ENCODE data around the gene CPS1.

CPS1 gene

GRCh38 chr2:210671065-210671464, 114.7 kb downstream of the CPS1 start:
- Histone ChIP-seq H3K9ac (ENCODE audit: low read length) (no peak overlapping the region), H3K27ac (ENCODE audit: low read depth, low read length) (no peak overlapping the region)
- no CpG with 5 or more reads among the region's 3 CpGs for WGBS (ENCODE audit: extremely low coverage, insufficient coverage, low lambda C conversion rate)

GRCh38 chr2:210673117-210673516, 116.7 kb downstream of the CPS1 start:
- H3K4me3 ChIP-seq (ENCODE audit: low read length): no peak overlapping the region
- H2AK5ac ChIP-seq (ENCODE audit: low read length): no peak overlapping the region
- H3K4me1 ChIP-seq (ENCODE audit: control insufficient read depth, low read depth, low read length): no peaks in the 10 kb centered on the region
- no peak overlapping the region for H3K4me2 ChIP-seq (ENCODE audit: low read length)
- H3K27me3 ChIP-seq (ENCODE audit: insufficient read depth, low read length, poor library complexity): no peaks in the 10 kb centered on the region
- H2BK5ac ChIP-seq (ENCODE audit: low read length): no peak overlapping the region
- no peak overlapping the region for H4K8ac ChIP-seq (ENCODE audit: low read depth, low read length)
- no CpG with 5 or more reads among the region's 1 CpG for WGBS (ENCODE audit: extremely low coverage, insufficient coverage, low lambda C conversion rate)
- H3K23ac ChIP-seq (ENCODE audit: low read length): no peak overlapping the region
- no peak overlapping the region for H3K9ac ChIP-seq (ENCODE audit: low read length)
- DNase-seq: no peak
- no peaks in the 10 kb centered on the region for H3K36me3 ChIP-seq (ENCODE audit: control insufficient read depth, insufficient read depth, low read length)
- H2BK15ac ChIP-seq (replicated peaks; ENCODE audit: low read depth): no peak overlapping the region
- H4K5ac ChIP-seq (ENCODE audit: low read length): no peak overlapping the region
- H3K27ac ChIP-seq (ENCODE audit: low read depth, low read length): no peak overlapping the region
- no peak overlapping the region for H2BK120ac ChIP-seq (ENCODE audit: low read depth, low read length)
- H3K18ac ChIP-seq (ENCODE audit: low read length): no peak overlapping the region
- no peak overlapping the region for H3K56ac ChIP-seq (ENCODE audit: low read length)
- no peaks in the 10 kb centered on the region for H3K79me2 ChIP-seq (ENCODE audit: control insufficient read depth, insufficient read depth, low read length)
- no peak overlapping the region for H3K4ac ChIP-seq (ENCODE audit: low read depth, low read length)
- H3K79me1 ChIP-seq (ENCODE audit: low read length): no peaks in the 10 kb centered on the region

More at GRCh38 chr2:210671065-210671464, 114.7 kb downstream of the CPS1 start:
- Histone ChIP-seq H2AK5ac (ENCODE audit: low read length) (no peak overlapping the region), H4K5ac (ENCODE audit: low read length) (no peak overlapping the region), H3K79me1 (ENCODE audit: low read length) (no peaks in the 10 kb centered on the region), H3K4me1 (ENCODE audit: control insufficient read depth, low read depth, low read length) (no peaks in the 10 kb centered on the region), H3K79me2 (ENCODE audit: control insufficient read depth, insufficient read depth, low read length) (no peaks in the 10 kb centered on the region), H3K18ac (ENCODE audit: low read length) (no peak overlapping the region), H3K23ac (ENCODE audit: low read length) (no peak overlapping the region), H3K4me3 (ENCODE audit: low read length) (no peak overlapping the region), H4K8ac (ENCODE audit: low read depth, low read length) (no peak overlapping the region), H3K56ac (ENCODE audit: low read length) (no peak overlapping the region), H2BK15ac (replicated peaks; ENCODE audit: low read depth) (no peak overlapping the region), H3K27me3 (ENCODE audit: insufficient read depth, low read length, poor library complexity) (no peaks in the 10 kb centered on the region), H2BK120ac (ENCODE audit: low read depth, low read length) (no peak overlapping the region), H3K4ac (ENCODE audit: low read depth, low read length) (no peak overlapping the region), H2BK5ac (ENCODE audit: low read length) (no peak overlapping the region), H3K4me2 (ENCODE audit: low read length) (no peak overlapping the region), H3K36me3 (ENCODE audit: control insufficient read depth, insufficient read depth, low read length) (no peaks in the 10 kb centered on the region)
- no peak for DNase-seq

GRCh38 chr2:210676067-210676466, 119.7 kb downstream of the CPS1 start:
- Histone ChIP-seq H3K4ac (ENCODE audit: low read depth, low read length) (no peak overlapping the region), H2BK5ac (ENCODE audit: low read length) (no peak overlapping the region), H3K4me2 (ENCODE audit: low read length) (no peak overlapping the region), H2AK5ac (ENCODE audit: low read length) (no peak overlapping the region), H4K5ac (ENCODE audit: low read length) (no peak overlapping the region), H3K56ac (ENCODE audit: low read length) (no peak overlapping the region), H3K4me1 (ENCODE audit: control insufficient read depth, low read depth, low read length) (no peaks in the 10 kb centered on the region), H3K9ac (ENCODE audit: low read length) (no peak overlapping the region), H3K79me2 (ENCODE audit: control insufficient read depth, insufficient read depth, low read length) (no peaks in the 10 kb centered on the region), H2BK15ac (replicated peaks; ENCODE audit: low read depth) (no peak overlapping the region), H3K79me1 (ENCODE audit: low read length) (no peaks in the 10 kb centered on the region), H3K18ac (ENCODE audit: low read length) (no peak overlapping the region), H3K27ac (ENCODE audit: low read depth, low read length) (no peak overlapping the region), H4K8ac (ENCODE audit: low read depth, low read length) (no peak overlapping the region), H3K27me3 (ENCODE audit: insufficient read depth, low read length, poor library complexity) (no peaks in the 10 kb centered on the region), H3K4me3 (ENCODE audit: low read length) (no peak overlapping the region), H2BK120ac (ENCODE audit: low read depth, low read length) (no peak overlapping the region), H3K36me3 (ENCODE audit: control insufficient read depth, insufficient read depth, low read length) (no peaks in the 10 kb centered on the region), H3K23ac (ENCODE audit: low read length) (no peak overlapping the region)
- WGBS (ENCODE audit: extremely low coverage, insufficient coverage, low lambda C conversion rate): no CpG with 5 or more reads among the region's 3 CpGs
- no peak for DNase-seq

- H3K4me2 ChIP-seq (ENCODE audit: low read length): no peak overlapping the region
- H4K5ac ChIP-seq (ENCODE audit: low read length): no peak overlapping the region
- no peak overlapping the region for H3K9ac ChIP-seq (ENCODE audit: low read length)
- no peaks in the 10 kb centered on the region for H3K4me1 ChIP-seq (ENCODE audit: control insufficient read depth, low read depth, low read length)
- no peak overlapping the region for H3K4me3 ChIP-seq (ENCODE audit: low read length)
- H3K27me3 ChIP-seq (ENCODE audit: insufficient read depth, low read length, poor library complexity): no peaks in the 10 kb centered on the region
- no peaks in the 10 kb centered on the region for H3K36me3 ChIP-seq (ENCODE audit: control insufficient read depth, insufficient read depth, low read length)
- no peak overlapping the region for H2AK5ac ChIP-seq (ENCODE audit: low read length)
- no peak overlapping the region for H3K56ac ChIP-seq (ENCODE audit: low read length)
- H2BK5ac ChIP-seq (ENCODE audit: low read length): no peak overlapping the region
- H3K79me2 ChIP-seq (ENCODE audit: control insufficient read depth, insufficient read depth, low read length): no peaks in the 10 kb centered on the region
- no peak overlapping the region for H3K4ac ChIP-seq (ENCODE audit: low read depth, low read length)
- no peak overlapping the region for H3K23ac ChIP-seq (ENCODE audit: low read length)
- no peak overlapping the region for H4K8ac ChIP-seq (ENCODE audit: low read depth, low read length)
- H3K18ac ChIP-seq (ENCODE audit: low read length): no peak overlapping the region
- no peak for DNase-seq
- H3K27ac ChIP-seq (ENCODE audit: low read depth, low read length): no peak overlapping the region
- H2BK15ac ChIP-seq (replicated peaks; ENCODE audit: low read depth): no peak overlapping the region
- H3K79me1 ChIP-seq (ENCODE audit: low read length): no peaks in the 10 kb centered on the region
- no peak overlapping the region for H2BK120ac ChIP-seq (ENCODE audit: low read depth, low read length)
These were observed 125.1 kb downstream of the CPS1 start for GRCh38 chr2:210681491-210681890.

GRCh38 chr2:210686401-210686800, 130.0 kb downstream of the CPS1 start:
- Histone ChIP-seq H4K5ac (ENCODE audit: low read length) (no peak overlapping the region), H4K8ac (ENCODE audit: low read depth, low read length) (no peak overlapping the region), H3K36me3 (ENCODE audit: control insufficient read depth, insufficient read depth, low read length) (no peaks in the 10 kb centered on the region), H3K9ac (ENCODE audit: low read length) (no peak overlapping the region), H3K18ac (ENCODE audit: low read length) (no peak overlapping the region), H3K27ac (ENCODE audit: low read depth, low read length) (no peak overlapping the region), H2BK15ac (replicated peaks; ENCODE audit: low read depth) (no peak overlapping the region), H3K27me3 (ENCODE audit: insufficient read depth, low read length, poor library complexity) (no peaks in the 10 kb centered on the region), H2AK5ac (ENCODE audit: low read length) (no peak overlapping the region), H3K4me2 (ENCODE audit: low read length) (no peak overlapping the region), H2BK5ac (ENCODE audit: low read length) (no peak overlapping the region), H3K79me1 (ENCODE audit: low read length) (no peaks in the 10 kb centered on the region), H3K4me1 (ENCODE audit: control insufficient read depth, low read depth, low read length) (no peaks in the 10 kb centered on the region), H3K56ac (ENCODE audit: low read length) (no peak overlapping the region), H3K79me2 (ENCODE audit: control insufficient read depth, insufficient read depth, low read length) (no peaks in the 10 kb centered on the region), H3K4ac (ENCODE audit: low read depth, low read length) (no peak overlapping the region), H3K23ac (ENCODE audit: low read length) (no peak overlapping the region), H3K4me3 (ENCODE audit: low read length) (no peak overlapping the region), H2BK120ac (ENCODE audit: low read depth, low read length) (no peak overlapping the region)
- DNase-seq: no peak
- no CpG with 5 or more reads among the region's 3 CpGs for WGBS (ENCODE audit: extremely low coverage, insufficient coverage, low lambda C conversion rate)

- no peak for DNase-seq
- Histone ChIP-seq H3K56ac (ENCODE audit: low read length) (no peak overlapping the region), H2BK5ac (ENCODE audit: low read length) (no peak overlapping the region), H2BK15ac (replicated peaks; ENCODE audit: low read depth) (no peak overlapping the region), H2AK5ac (ENCODE audit: low read length) (no peak overlapping the region), H3K4me2 (ENCODE audit: low read length) (no peak overlapping the region), H4K5ac (ENCODE audit: low read length) (no peak overlapping the region), H3K27ac (ENCODE audit: low read depth, low read length) (no peak overlapping the region), H3K27me3 (ENCODE audit: insufficient read depth, low read length, poor library complexity) (no peaks in the 10 kb centered on the region), H3K23ac (ENCODE audit: low read length) (no peak overlapping the region), H3K18ac (ENCODE audit: low read length) (no peak overlapping the region), H3K4ac (ENCODE audit: low read depth, low read length) (no peak overlapping the region), H3K4me1 (ENCODE audit: control insufficient read depth, low read depth, low read length) (no peaks in the 10 kb centered on the region), H4K8ac (ENCODE audit: low read depth, low read length) (no peak overlapping the region), H2BK120ac (ENCODE audit: low read depth, low read length) (no peak overlapping the region), H3K9ac (ENCODE audit: low read length) (no peak overlapping the region), H3K4me3 (ENCODE audit: low read length) (no peak overlapping the region), H3K79me2 (ENCODE audit: control insufficient read depth, insufficient read depth, low read length) (no peaks in the 10 kb centered on the region), H3K36me3 (ENCODE audit: control insufficient read depth, insufficient read depth, low read length) (no peaks in the 10 kb centered on the region), H3K79me1 (ENCODE audit: low read length) (no peaks in the 10 kb centered on the region)
- WGBS (ENCODE audit: extremely low coverage, insufficient coverage, low lambda C conversion rate): no CpG with 5 or more reads among the region's 1 CpG
These were observed 131.5 kb downstream of the CPS1 start for GRCh38 chr2:210687786-210688470.
